ENCODE measurements around the gene OR2AG1.
A peak's percentile ranks its signal among the peaks of the same experiment; 100 is the strongest.

The OR2AG1 gene

GRCh38 chr11:6782720-6783119 is at the start of gene OR2AG1:
TSS of gene OR2AG1 (plus strand) at chr11:6783020. CDS start at chr11:6785038, 2,018 bp downstream.
- no peak for DNase-seq (ENCODE audit: low spot score)

GRCh38 chr11:6733326-6734275 is 49.2 kb upstream of the OR2AG1 start:
- no peak for DNase-seq (ENCODE audit: low spot score)

- no peak for DNase-seq (ENCODE audit: low spot score)
Observed at GRCh38 chr11:6734616-6735015, 48.2 kb upstream of the OR2AG1 start.

- DNase-seq (ENCODE audit: low spot score), result peak; percentile 96
Observed at GRCh38 chr11:6735306-6735705, 47.5 kb upstream of the OR2AG1 start.

- DNase-seq (ENCODE audit: low spot score), result no peak
Observed at GRCh38 chr11:6736495-6737121, 46.2 kb upstream of the OR2AG1 start.

- peak; percentile 54 for DNase-seq (ENCODE audit: low spot score)
Observed at GRCh38 chr11:6737872-6738466, 44.9 kb upstream of the OR2AG1 start.

GRCh38 chr11:6738590-6738989 is 44.2 kb upstream of the OR2AG1 start:
- no peak for DNase-seq (ENCODE audit: low spot score)

- DNase-seq (ENCODE audit: low spot score), result no peak
Observed at GRCh38 chr11:6742260-6742659, 40.6 kb upstream of the OR2AG1 start.

GRCh38 chr11:6745018-6745417 is 37.8 kb upstream of the OR2AG1 start:
- no peak for DNase-seq (ENCODE audit: low spot score)

GRCh38 chr11:6745465-6746015 is 37.3 kb upstream of the OR2AG1 start:
- DNase-seq (ENCODE audit: low spot score), result no peak

- no peak for DNase-seq (ENCODE audit: low spot score)
Observed at GRCh38 chr11:6746086-6746618, 36.7 kb upstream of the OR2AG1 start.

- no peak for DNase-seq (ENCODE audit: low spot score)
Observed at GRCh38 chr11:6746626-6747025, 36.2 kb upstream of the OR2AG1 start.

- no peak for DNase-seq (ENCODE audit: low spot score)
Observed at GRCh38 chr11:6747097-6747668, 35.6 kb upstream of the OR2AG1 start.

GRCh38 chr11:6755303-6755952 is 27.4 kb upstream of the OR2AG1 start:
- DNase-seq (ENCODE audit: low spot score), result peak; percentile 83

- DNase-seq (ENCODE audit: low spot score), result no peak
Observed at GRCh38 chr11:6755953-6756347, 26.9 kb upstream of the OR2AG1 start.

GRCh38 chr11:6757373-6757967 is 25.4 kb upstream of the OR2AG1 start:
- peak; percentile 68 for DNase-seq (ENCODE audit: low spot score)

GRCh38 chr11:6771926-6772893 is 10.6 kb upstream of the OR2AG1 start, which contains the start of gene OR2AG2:
TSS of gene OR2AG2 (minus strand) at chr11:6771976. CDS start at chr11:6768957, 3,019 bp downstream.
- DNase-seq (ENCODE audit: low spot score), result no peak

- no peak for DNase-seq (ENCODE audit: low spot score)
Observed at GRCh38 chr11:6778518-6778917, 4.3 kb upstream of the OR2AG1 start.

- DNase-seq (ENCODE audit: low spot score), result no peak
Observed at GRCh38 chr11:6780829-6781228, 2.0 kb upstream of the OR2AG1 start.

- DNase-seq (ENCODE audit: low spot score), result no peak
Observed at GRCh38 chr11:6790546-6790945, 7.7 kb downstream of the OR2AG1 start.

Data from COLO829 (cell line).